Pons (tissue), 1 donor: ENCODE measurements around the gene RCAN3.
"Not testable (repeated sequence)": the region's sequence is repeated elsewhere in the genome, so short reads cannot be mapped to it uniquely, and the experiment has no call there.

Experiments used
- DNase-seq: peaks from one replicate; pipeline ENCODE4 v3.0.0-alpha.2; 2016; ENCODE audit warnings: low spot score

The RCAN3 gene

GRCh38 chr1:24502709-24503058 lies at the start of gene RCAN3:
RCAN3 (plus strand) TSS chr1:24502836; CDS start chr1:24514373, 11,537 bp downstream.
- peak; percentile 68 for DNase-seq

GRCh38 chr1:24452922-24453485 lies 49.6 kb upstream of the RCAN3 start:
- no peak for DNase-seq

DNA sequence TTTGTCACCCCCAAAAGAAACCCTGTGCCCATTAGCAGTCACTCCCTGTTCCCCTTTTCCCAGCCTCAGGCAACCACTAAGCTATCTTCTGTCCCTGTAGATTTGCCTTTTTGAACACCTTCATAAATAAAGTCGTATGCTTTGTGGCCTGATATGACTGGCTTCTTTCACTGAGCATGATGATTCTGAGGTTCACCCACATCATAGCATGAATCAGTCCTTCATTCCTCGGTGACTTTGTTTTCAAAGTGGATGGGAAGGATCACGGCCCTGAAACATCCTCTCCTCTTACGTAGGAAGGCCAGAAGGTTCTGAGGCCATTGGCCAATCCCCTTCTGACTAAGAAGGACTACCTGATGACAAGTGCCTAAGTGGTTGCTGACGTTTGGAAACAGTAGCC lies 48.0 kb upstream of the RCAN3 start:
- no peak for DNase-seq

DNA sequence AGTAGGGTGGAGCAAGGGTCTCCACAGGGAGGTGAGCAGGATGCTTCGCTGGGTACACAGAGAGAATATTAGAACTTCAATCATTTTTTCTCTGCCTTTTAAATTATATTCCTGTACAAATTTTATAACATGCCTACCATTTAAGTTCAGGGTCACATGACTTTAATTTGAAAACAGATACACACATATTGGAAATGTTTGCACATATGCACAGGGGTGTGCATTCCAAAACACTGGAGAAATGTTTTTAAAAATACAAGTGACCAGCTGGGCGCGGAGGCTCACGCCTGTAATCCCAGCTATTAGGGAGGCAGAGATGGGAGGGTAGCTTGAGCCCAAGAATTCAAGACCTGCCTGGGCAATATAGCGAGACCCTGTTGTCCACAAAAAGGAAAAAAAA lies 47.4 kb upstream of the RCAN3 start:
- no peak for DNase-seq

GRCh38 chr1:24457866-24458265 lies 44.8 kb upstream of the RCAN3 start:
- DNase-seq = no peak

DNA sequence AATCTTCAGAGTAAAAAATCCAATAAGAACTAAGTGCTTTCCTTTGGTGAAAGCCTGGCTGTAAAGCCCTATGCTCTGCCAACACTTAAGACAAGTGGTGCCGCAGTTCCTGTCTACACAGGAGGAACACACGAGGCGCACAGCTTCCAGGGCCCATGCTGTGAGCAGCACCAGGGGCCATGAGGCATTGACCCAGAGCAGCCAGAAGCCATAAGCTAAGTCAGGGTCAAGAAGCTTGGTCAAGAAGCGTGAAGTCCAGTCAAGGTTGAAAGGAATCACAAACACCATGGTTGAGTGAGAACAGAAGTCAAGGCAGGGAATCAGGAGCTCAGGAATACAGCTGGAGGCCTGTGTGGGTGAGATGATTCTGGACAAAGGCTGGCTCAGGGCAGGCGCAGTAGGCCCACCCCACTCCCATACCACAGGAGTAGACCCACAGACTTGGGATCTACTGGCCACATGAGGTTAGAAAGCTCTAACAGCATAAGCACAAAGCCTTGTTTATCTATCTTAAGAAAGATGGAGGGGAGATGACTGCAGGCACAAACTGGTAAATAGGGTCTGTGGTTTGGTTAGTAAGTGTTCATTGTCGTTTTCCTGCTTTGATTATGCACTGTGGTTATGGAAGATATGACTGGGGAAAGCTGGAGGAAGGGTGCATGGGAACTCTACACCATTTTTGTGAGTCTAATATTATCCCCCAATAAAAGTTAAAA lies 42.9 kb upstream of the RCAN3 start:
- no peak for DNase-seq

DNA sequence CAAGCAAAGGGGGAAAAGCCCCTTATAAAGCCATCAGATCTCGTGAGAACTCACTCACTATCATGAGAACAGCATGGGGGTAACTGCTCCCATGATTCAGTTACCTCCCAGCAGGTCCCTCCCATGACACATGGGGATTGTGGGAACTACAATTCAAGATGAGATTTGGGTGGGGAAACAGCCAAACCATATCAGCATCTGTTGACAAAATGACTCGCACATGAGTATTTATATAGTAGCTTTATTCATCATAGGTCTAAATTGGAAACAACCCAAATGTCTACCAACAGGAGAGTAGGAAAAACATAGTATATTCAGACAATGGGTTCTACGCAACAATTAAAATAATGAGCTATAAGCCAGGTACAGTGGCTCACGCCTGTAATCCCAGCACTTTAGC lies 40.5 kb upstream of the RCAN3 start:
- DNase-seq = not testable (repeated sequence)

DNA sequence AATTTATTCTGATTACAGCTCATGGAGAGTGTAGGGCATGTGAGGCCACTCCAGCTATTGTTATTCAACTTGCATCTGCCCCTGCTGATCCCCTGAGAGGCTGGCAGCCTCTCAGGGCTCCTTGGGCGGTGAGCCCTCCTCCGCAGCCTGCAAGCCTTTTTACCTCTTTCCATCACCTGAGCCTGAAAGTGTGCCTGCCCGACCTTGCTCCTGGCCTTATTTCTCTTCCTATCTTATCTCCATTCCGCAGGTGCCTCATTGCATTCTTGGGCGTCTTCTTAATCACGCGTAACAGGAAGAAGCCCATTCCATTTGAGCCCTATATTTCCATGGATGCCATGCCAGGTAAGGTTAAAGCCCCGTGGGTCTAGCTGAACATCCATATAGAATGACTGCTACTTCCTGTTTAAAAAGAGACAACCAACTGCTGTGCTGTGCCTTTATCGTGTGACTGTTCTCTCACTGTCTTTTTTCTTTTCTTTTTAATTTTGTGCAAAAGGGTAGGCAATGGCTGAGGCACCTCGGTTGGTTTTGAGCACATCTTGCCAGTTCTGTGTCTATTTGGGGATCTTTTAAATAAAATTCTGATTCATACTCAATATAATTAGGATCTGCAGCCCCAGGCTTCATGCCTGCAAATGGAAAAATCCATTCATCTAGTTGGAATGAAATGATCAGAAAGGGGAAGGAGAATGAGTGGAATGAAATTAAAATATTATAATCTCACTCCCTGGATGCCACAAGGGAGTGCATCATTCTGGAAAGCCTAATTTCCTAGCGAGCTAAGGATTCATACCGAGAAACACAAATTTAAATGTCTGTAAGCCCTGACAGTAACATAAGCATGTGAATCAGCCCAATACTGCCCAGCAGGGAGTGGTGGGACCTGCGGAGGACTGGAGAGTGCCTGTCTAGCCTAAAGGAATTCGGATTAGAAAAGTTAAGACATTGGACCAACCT lies 38.6 kb upstream of the RCAN3 start:
- DNase-seq = no peak

DNA sequence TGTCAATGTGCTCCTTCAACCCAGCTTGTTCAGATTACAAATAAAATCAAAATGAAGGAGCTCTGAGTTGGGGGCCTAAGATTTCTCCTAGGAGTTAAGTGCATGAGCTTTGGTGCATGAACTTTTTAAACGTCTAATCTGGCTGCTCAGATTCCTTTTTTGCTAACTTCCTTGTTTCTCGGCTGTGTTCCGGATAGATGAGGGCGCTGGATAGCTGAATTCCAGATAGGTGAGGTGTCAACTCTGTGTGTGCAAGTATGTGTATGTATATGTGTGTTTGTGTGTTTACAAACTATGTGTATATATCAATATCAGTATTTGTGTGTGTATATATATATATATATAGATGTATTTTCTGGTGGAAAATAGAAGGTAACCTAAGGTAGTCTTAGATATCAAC lies 37.5 kb upstream of the RCAN3 start:
- DNase-seq = no peak

DNA sequence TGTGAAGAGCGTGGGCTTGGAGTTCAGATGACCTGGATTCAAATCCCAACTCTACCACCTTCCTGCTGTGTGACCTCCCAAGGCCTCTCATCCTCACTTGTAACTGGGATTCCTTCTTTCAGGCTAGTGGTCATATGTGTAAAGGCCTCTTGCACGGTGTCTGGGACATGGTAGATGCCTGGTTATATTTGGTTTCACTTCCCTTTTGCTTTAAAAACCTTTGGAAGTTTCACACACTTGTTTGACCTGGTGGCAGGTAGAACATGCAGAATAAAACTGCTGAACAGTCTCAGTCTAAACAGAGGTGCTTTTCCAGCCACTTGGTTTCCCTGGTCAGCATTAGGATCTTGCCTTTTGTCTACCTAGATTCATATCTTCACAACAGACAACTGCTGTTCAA lies 37.0 kb upstream of the RCAN3 start:
- DNase-seq = no peak

- DNase-seq = no peak
Measured at GRCh38 chr1:24468685-24469316, 33.8 kb upstream of the RCAN3 start.

- no peak for DNase-seq
Measured at GRCh38 chr1:24470592-24470991, 32.0 kb upstream of the RCAN3 start.

DNA sequence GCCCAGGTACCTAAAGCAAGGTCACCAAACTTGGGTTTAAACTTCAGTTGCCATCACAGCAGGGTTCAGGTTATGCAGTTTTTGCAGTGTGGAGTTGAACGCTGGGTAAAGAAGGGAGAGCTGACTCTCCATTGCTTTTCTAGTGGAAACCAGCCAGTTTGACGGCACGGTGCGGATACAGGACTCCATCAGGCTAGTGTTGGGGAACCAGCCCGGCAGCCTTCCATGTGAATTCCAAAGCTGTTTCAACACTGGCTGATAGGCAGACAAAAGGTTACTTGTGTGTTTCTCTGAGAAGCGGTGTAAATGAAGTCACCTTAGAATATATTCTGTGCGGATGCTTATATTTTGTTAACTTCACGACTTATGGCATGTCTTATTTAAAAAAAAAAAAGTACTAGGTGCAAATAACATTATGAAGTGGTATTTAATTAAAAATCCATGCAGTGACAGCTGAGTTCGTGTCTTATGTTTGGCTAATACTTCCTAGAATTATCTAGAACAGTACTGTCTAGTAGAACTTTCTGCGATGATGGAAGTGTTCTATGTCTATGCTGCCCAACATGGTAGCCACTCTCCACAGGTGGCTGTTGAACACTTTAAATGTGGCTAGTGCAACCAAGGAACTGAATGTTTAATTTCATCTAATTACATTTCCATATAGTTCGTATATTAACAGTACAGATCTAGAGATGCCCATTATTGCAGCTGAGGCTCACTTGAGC lies 29.9 kb upstream of the RCAN3 start:
- DNase-seq = no peak

DNA sequence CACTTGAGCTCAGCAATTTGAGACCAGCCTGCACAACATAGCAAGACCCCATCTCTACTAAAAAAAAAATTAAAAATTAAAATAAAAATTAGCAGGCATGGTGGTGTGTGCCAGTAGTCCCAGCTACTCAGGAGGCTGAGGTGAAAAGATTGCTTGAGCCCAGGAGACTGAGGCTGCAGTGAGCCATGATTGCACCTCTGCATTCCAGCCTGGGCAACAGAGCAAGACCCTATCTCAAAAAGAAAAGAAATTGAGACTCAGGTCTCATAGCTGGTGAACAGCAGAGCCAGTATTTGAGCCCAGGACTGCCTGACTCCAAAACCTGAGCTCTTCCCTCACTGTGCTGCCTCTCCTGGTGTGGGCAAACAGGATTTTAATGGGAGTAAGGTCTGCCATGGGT lies 28.4 kb upstream of the RCAN3 start:
- no peak for DNase-seq

- DNase-seq = no peak
Measured at GRCh38 chr1:24475700-24476099, 26.9 kb upstream of the RCAN3 start.

DNA sequence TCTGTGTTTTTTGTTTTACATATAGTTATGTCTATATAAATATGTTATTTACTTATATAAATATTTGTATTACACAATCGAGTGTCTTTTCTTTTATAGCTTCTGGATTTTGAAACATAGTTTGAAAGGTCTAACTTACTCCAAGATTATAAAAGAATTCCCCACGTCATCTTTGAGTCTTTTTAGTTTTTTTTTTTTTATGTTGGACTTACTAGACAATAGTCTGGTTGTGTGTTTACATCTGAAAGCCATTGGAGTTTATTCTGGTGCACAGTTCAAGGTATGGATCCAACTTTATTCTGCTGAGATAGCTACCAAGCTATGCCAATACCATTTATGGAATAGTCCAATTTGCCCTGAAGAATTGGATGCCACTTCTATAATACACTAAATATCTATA lies 26.1 kb upstream of the RCAN3 start:
- no peak for DNase-seq

- DNase-seq = no peak
Measured at GRCh38 chr1:24477309-24477708, 25.3 kb upstream of the RCAN3 start.

GRCh38 chr1:24481101-24481500 lies 21.5 kb upstream of the RCAN3 start:
- peak; percentile 43 for DNase-seq

- DNase-seq = no peak
Measured at GRCh38 chr1:24481843-24482610, 20.6 kb upstream of the RCAN3 start.

- no peak for DNase-seq
Measured at GRCh38 chr1:24483441-24483840, 19.2 kb upstream of the RCAN3 start.

DNA sequence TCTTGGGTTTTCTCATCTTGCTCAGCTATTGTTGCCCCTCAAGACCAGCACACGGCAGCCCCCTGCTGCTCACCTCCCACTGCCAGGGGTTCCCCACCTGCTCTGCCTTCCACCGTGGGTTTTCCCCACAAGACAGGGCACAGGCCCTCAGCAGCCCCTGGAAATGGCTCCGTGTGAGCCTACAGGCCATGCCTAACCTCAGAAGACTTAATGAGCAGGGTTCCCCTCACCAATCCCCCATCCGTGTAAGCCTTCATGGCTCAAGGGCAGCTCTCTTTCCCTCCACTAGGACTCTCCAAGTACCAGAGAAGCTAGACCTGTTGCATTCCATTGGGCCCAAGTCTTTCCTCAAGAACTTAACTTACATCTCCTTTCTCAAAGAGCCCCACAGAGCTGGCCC lies 18.4 kb upstream of the RCAN3 start:
- DNase-seq = no peak
